ENCODE data around the gene OR2T27.
"Not testable (repeated sequence)": the region's sequence is repeated elsewhere in the genome, so short reads cannot be mapped to it uniquely, and the experiment has no call there.

Gene OR2T27

DNA sequence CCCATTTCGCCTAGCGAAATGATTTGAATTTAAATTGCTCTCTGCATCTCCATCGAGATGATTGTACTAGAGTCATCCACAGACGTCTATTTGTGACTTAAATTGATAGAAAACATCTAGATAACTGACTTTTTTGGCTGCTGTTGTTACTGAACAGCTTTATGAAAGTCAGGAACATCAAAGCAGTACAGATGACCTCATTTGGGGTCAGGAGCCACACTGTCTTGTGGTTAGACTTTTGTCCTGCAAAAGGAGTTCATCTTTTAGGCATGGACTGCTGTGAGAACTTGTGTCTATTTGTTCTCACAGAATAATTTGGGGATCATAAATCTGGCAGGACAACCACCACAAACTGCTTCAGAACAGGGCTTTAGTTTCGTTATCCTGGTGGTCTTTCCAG is 15.7 kb downstream of the OR2T27 start:
- DNase-seq, result not testable (repeated sequence)

DNA sequence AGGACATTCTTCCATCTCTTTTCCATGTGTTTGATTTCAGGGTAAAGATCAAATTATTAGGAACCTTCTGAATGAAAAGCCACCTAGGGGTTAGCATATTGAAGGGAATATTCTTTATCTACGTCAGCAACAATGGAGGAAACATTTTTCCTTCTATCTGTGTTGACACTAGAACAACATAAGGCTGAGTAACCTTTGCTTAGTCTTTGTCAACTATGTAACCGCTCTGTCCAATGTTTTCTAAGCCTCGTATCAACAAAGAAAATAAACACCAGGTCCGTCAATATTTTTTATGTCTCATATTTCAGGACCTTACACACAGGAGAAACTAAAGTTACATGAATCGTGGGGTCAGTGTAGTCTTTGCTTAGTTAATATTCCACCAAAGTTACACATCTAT is 18.7 kb downstream of the OR2T27 start:
- DNase-seq, result not testable (repeated sequence)

DNA sequence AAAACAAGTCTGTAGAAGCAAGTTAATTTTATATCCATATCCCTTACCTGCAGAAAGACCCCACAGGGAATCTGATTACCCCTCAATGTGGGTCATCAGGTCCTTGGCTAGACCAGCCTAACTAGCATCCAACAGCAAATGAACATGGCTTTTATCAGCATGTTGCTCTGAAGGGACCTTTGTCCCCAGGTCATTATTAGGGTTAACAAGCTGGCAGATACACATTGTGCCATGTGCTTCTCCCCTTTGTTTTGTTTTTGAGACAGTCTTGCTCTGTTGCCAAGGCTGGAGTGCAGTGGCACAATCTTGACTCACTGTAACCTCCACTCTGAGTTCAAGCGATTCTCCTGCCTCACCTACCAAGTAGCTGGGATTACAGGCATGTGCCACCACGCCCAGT is 20.3 kb downstream of the OR2T27 start, which contains the start of gene OR2T11:
OR2T11 (minus strand) TSS at position 101 of the 400 bp plus-strand sequence. CDS start 7,963 bp downstream, outside the sequence.
- not testable (repeated sequence) for DNase-seq

DNA sequence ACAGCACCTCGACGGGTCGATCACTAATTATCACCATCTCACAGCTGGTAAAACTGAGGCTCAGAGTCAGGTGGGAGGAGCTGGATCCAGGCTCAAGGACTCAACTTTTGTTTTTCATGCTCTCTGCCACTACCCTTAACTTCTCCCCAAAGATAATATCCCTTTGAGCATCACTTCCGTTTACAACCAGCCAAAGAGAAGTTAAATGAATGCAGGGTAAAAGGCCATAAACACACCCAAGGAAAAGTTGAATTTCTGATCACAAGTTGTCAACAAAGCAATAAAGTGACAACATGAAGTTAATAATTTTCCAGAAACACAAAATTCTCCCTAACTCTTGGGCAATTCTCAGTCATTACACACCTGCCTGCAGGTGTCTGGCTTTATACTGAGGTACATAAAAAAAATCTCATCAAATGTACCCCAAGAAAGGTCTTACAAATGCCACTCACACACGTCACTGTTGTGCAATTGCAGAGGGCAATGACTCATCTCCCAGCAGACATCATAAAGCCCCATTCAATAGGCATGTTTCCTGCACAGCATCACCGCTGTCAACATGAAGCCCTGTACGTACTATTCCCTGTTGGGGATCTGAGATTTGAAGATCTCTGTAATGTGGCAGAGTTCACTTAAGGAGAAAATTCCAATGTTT is 23.8 kb downstream of the OR2T27 start:
- no peak for DNase-seq

DNA sequence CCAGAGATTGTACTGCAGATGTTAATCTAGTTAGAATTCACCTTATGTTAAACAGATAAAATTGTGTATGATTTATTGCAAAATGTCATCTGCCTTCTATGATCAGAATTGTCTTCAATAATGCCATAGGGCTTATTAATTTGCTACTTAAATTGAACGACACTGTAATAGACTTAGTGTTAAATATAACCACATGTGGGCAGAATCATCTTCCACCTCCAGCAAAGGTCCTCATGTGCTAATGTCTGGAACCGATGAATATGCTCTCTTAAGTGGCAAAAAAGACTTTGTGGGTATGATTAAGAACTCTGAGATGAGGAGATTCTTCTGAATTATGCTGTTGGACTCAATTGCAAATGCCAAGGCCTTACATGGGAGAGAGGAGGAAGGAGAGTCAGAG is 24.8 kb downstream of the OR2T27 start:
- DNase-seq, result no peak

DNA sequence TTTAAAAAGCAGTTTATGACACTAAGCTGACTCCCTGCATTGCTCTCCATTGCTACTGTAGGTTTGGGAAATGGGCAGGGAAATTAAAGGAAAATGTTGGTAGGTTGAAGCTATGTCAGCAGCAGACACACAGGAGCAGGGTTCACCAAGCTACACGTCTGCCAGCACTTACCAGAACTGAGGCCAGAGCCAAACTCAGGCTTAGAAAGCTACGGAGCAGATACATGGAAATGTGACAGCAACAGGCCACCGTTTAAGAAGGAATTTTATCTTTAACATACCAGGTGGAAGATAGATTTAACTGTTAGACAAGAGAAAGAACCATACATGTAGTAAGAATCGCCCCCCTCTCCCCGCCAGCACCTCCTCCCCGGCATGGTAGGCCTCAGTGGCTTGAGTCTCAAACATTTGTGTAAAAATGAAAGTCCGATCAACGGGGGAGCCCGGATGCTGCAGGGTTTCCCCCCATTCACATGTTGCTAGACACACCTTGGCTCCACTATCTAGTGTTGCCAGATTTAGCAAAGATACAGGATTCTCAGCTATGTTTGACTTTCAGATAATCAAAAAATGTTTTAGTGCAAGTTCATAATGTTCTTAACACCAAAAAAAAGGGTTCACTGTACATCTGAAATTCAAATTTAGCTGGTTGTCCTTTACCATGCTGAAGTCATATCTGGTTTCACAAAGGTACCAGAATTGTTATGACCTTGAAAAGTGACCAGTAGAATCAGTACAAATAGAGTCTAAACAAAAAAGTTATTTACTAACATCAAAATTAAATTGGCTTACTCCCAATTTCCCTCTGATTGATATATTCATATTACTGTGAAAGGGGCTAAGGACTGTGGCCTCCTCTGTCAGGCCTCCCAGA is 27.1 kb downstream of the OR2T27 start:
- DNase-seq, result no peak

DNA sequence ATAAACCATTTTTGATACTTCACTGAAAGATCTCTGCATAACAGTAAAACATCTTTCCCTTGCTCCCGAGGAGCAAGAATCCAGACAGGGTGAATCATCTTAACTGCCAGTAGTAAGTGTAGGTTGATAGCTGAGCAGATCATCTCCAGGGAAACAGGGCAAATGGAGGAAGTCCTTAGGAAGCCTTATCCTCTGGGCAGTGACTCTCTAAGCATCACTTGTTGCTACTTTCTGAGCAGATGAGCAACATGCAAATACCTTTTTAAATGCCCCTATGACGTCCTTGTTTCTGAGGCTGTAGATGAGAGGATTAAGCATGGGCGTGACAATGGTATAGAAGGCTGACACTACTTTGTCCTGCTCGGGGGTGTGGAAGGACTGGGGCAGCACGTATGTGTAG is 29.4 kb downstream of the OR2T27 start:
- no peak for DNase-seq

DNA sequence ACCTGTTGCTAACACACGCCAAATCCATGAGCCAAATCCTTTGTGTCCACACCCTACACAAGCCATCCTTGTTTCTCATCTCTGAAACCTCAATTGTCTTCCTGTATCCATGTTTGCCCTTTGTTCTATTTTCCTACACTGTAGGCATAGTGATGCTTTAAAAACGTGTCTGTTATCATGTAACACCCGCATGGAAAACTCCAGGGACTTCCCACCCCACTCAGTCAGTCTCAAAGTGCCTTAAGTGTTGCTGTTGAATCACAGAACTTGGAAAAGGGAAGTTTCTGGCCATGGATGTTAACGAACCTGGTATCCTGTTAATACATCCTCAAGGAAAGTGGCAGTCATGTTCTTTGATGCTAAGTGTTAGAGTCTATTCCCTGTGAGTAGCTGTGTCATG is 30.2 kb downstream of the OR2T27 start:
- DNase-seq, result no peak

DNA sequence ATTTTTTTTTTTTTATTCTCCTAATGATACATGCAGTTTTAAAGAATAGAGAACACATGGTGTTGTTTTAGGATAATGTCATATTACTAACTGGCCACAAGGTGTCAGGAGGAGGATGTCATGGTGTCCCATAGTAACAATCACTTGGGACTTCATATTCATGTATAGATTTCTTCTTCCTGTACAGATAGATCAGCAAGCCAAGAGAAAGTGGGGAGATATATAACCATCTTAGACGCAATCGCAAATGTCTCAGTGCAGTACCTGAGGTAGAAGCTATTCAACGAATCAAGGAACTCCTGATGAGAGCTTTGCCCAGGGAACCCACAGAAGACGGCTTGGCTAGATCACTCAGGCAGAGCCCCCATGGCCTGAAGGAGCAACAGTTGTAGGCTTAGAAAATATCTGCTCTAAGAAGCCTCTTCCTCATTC is 32.7 kb downstream of the OR2T27 start:
- DNase-seq, result no peak

DNA sequence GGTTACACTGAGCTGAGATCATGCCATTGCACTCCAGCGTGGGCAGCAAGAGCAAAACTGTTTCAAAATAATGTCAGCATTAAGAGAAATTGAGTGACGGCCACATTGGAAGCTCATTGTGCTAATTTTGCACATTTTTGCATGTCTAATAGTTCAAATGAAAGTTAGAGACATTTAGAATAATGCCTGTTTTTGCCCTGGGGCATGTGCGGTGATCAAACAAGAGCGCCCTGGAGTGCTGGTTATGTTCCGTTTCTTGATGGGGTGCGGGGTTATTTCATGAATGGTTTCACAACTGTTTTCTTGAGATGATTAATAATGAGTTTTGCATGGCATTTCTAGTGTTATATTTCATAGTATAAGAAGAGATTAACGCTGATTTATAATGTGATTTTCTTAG is 33.6 kb downstream of the OR2T27 start:
- no peak for DNase-seq

DNA sequence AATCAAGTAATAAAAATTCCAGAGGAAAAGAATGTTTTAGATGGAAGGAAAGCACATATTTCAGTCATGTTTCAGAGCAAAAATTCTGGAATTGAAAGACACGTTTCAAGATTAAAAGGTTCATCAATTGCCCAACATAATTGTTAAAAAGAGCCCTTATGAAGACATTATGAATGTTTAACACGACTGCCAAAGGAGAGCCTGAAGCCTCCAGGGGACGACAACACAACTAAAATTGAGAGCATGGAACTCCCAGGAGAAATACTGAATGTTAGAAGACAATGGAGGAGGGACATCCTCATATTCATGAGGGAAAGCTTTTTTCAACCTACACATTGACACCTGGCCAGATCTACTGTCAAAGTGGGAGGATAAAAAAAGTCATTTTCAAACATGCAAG is 36.5 kb downstream of the OR2T27 start:
- no peak for DNase-seq

DNA sequence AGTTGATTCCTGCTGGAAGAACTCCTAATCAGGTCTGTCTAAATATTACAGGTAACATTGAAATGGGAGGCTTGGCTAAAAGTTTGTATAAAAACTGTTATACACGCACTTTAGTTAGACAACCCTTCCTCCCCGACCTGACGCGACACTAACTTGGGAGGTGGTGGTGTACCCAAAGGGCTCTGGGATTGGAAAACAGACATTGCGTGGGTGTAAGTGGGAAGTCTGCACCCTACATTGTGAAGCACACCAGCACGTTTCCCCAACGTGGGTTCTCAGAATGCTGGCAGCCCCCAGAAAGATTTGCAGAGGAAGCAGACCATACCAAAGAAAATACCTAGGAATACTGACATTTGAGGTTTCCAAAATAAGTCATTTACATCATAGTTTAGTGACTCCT is 37.2 kb downstream of the OR2T27 start:
- no peak for DNase-seq

DNA sequence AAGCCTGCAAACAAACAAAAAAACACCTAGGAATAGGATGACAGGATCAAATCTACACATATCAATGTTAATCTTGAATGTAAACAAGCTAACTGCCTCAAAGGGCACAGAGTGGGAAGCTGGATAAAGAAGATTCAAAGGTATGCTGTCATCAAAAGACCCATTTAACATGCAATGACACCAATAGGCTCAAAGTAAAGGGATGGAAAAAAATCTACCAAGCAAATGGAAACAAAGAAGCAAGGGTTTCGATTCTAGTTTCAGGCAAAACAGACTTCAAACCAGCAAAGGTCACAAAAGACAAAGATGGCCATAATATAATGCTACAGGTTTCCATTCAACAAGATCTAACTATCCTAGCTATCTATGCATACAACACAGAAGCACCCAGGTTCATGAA is 41.6 kb downstream of the OR2T27 start:
- DNase-seq, result no peak

DNA sequence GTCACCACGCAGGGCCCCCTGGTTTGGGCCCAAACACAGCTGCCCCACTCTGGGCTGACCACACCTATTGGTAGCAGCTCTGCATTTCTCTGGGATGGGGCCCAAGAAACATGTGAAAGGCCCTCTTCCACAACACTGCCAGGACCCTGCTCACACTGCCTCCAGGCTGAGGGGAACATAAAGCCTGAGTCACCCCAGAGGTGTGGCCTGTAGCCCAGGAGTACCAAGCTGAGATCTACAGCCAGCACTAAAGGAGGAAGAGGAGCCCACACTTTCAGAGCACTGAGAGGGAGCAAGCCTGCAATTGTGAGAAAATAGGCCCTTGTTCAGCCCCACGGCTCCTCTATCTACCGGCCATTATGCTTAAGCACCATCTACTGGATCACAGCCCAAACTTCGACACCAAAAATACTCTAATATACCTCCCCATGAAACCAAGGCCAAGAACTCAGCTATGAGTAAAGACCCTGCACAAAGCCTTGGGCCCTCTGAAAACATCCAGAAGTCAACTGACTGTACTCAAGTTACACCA is 43.4 kb downstream of the OR2T27 start:
- no peak for DNase-seq

DNA sequence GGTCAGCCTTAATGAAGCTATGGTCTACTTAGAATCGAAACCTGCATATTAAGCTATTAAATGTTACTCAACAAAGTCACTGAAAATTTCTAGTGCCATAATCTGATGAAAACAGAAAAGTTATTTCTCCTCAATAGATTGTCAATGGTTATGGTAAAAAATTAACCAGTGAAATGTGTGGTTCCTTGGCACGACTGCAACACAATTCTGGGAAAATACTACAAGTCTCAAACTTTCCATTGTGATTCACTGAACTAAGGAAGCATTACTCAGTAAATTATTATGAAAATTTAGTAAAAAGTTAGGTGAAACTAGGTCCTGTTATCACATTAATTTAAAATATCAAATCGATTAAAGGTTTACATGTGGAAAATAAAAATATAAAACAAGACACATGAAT is 45.0 kb downstream of the OR2T27 start:
- no peak for DNase-seq
